HG03575 (cell line): ENCODE measurements around the gene POLD2.

Experiments used
- ATAC-seq: cut with Tn5 transposase; IDR thresholded peaks from one replicate; pipeline ENCODE4 v1.9.1; 2021; ENCODE audit not compliant: unreplicated experiment, insufficient number of reproducible peaks, low FRiP score; ENCODE audit errors: extremely low read depth

POLD2 gene

DNA sequence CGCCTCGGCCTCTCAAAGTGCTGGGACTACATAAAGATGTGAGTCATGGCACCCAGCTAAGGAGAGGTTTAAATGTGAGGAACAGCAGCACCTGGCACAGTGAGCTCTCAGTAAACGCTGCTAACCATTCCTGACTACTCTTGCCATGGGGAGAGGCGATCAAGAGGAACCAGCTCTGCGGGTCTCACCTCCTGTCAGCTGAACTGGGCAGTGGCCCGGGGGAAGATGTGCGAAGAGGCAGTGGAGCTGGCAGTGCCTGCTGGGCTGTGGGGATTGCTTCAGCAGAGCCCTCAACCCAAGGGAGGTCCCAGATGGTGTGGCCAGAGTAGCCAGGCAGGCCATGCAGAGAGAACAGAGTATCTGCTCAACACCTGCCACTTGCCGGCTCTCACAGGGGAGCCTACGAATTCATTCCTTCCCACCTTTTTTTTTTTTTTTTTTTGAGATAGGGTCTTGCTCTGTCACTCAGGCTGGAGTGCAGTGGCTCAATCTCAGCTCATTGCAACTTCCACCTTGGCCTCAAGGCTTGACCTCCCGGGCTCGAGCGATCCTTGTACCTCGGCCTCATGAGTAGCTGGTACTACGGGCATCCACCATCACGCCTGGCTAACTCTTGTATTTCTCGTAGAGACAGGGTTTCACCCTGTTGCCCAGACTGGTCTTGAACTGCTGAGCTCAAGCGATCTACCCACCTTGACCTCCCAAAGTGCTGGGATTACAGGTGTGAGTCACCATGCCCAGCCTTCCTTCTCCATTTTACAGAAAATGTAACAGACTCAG, 47.9 kb downstream of the POLD2 start:
- no peak for ATAC-seq

DNA sequence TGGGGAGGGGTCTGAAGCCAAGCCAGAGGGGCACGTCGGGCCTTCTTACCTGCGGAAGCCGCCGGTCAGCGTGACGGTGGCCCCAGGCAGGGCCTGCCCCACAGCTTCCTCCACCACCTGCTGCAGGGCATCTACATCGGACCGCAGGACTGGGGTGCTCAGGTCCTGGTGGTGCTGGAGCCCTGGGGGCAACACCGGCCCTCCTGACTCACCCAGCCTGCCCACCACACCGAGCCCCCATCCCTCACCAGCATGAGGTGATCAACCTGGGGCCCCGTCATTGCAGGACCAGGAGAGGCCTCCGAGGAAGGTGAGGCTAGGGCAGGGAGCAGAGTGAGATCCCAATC, 49.0 kb downstream of the POLD2 start:
- ATAC-seq: no peak

DNA sequence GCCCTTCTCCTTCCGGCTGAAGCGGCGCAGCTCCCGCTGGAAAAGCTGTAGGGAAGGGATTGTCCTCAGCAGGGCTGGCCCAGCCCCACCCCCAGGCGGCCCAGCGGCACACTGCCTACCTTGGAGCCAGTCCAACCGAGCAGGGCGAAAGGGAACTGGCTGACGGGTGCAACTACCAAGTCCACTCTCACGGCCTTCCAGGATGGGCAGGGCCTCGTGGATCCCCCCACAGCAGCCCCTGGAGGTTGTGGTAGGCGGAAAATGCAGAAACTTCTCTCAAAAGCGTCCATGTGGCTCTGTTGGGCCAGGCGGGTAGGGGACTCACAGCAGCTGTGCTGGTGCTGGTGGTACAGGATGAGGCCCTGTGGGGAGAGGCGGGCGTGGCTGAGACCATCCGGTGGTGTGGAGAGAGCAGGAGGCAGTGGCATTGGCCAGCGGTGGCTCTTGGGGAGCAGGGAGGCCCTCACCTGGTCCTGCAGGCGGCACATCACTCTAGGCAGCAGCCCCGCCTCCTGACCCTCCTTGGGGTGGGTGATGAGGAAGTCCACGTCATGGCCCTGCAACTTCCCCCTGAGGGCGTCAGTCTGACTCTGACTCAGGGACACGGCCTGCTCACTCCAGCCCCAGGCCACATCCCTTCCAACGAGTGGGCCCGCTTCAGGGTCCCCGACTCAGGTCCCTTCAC, 49.5 kb downstream of the POLD2 start:
- ATAC-seq: no peak

DNA sequence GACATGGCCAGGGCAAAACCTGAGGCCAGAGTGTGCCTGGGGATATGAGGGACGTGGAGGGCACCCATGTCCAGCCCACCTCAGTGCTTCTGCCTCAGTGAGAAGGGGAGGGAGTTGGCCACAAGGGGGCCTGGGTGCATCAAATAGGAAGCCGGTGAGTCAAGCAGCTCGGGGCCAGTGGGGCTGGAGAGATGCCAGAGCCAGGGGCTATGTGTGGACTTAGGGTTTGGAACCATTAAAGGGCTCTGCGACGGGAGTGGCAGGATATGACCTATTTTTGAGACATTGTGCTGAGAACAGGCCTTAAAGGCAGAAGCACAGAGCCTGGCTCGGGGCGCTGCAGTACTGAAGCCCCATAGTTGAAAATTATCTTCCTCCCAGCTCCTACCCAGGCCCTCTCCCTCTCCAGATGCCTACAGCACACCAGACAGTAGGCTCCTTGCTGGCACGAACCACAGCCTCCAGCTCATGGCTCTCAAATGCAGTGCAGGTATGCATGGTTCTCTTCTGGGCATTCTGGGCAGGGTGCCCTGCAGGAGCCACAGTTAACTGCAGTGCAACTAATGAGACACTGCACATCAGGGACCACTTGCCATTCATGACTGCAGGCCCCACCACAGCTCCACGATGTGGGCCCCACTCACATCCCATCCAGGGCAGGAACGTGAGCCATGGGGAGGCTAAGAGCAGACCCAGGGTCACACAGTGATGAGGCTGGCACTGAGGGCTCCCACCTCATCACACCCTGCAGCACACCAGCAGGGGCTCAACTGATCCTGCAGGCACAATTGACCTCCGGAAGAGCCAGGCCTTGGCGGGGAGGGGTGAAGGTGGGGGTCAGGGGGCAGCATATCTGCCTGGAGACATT, 50.8 kb downstream of the POLD2 start:
- no peak for ATAC-seq

DNA sequence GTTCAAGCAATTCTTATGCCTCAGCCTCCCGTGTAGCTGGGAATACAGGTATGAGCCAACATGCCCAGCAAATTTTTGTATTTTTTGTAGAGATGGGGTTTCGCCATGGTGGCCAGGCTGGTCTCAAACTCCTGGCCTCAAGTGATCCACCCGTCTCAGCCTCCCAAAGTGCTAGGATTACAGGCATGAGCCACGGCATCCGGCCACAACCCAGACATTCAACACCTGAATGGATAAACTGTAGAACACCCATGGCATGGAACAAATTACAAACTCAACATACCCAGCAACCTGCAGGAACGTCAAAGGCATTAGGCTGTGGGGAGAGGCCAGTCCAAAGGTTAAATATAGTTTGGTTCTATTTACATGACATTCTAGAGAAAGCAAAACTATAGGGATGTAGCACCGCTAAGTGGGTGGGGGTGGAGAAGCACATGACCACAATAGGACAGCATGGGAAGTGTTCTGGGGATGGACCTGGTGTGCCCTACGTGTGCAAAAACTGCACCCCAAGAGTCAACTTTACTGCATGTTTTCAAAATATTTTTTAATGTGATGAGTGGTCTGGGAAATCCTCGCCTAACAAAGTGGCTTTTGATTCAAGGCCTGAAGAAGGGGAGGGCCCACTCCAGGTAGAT, 51.5 kb downstream of the POLD2 start:
- ATAC-seq: no peak

DNA sequence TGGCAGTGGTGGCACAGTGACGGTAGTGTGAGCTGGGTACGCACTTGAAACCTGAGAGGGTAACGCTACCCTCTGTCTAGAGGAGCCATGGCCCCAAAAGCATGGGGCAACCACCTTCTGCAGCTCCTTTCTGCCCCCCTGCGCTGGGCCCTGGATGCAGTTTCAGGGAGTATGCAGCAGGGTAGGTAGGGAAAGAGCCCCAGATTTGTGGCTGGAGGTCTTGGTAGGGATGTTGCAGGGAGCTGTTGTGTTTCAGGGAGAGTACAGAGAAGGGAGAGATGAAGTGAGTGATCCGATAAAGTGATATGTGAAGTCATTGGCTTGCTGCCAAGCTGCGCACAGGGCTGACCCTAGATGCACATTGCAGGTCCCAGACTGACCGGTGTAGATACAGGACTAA, 55.3 kb downstream of the POLD2 start:
- ATAC-seq: no peak

DNA sequence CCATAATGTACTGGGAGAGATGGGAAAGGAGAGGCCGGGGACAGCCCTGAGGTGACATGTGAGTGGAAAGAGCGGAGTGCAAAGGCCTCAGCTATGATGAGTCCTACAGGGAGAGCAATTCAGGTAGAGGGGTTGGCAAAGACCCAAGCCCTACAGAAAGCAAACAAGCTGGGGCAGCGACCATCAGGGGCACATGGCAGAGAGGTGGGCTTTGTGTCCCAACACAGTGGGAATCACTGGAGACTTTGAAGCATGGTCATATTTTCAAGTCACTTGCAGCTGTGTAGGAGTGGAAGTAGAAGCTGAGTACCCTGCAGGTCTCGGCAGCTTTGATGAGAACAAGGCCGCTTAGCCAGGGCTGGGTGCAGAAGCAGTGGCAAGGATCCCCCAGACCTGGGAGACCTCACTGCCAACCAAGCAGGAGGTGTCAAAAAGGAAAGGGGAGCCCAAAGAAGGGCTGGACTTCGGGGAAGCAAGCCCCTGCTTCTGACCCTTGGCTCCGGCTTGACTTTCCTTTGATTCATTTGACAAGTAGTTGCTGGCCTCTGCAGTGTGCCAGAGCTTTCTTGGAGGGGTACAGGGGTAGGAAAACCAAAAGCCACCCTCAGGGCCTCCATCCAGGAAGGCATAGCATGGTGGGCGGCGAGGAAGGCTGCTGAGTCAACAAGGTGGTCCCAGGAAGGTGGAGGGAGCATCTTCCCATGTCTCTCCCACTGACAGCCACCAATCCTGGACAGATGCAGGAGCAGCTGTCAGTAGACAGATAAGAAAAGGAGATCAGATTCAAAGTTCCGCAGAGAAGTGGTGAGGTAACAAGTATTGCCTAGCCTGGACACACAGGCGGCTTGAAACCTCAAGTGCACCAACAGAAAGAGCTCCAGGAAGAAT, 56.0 kb downstream of the POLD2 start:
- ATAC-seq: no peak

DNA sequence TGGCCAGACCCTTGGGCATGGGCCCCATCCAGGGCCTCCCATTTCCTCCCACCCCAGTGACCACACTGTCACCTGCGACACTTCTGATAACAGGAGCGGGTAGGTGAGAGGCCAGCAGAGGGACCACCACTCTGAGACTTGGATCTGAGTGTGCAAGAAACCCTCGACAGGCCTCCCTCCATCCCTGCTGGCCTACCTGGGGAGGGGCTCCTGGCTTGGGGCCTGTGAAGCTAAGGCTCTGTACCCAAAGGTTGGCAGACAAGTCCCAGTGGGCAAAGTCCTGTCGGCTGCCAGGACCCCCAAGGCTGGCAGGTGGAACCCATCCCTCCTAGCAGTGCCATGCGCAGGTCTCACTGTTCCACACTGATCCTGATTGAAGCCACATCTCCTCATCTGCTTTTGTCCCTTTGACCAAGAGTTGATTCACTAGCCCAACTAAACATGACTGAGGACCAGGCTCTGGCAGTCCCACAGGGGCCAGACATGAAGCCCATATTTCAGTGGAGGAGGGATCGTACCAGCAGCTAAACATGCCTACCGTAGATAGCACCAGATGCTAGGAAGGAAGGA, 56.8 kb downstream of the POLD2 start:
- ATAC-seq: no peak

DNA sequence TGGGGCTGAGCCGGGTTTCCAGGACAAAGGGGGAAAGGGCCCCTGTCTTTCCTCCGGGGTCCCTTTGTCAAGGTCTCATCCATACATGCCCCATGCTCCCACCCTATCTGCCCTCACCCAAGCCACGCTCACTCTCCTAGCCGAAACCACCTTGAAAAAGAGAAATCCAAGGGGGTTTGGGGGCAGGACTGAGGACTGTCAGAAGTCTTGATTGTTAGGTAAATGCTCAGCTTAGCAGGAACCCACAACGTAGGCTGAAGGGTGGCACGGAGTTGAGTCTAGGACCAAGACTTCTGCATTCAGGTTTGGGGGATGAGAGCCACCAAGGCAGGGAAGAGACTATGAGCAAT, 57.3 kb downstream of the POLD2 start:
- ATAC-seq: no peak

DNA sequence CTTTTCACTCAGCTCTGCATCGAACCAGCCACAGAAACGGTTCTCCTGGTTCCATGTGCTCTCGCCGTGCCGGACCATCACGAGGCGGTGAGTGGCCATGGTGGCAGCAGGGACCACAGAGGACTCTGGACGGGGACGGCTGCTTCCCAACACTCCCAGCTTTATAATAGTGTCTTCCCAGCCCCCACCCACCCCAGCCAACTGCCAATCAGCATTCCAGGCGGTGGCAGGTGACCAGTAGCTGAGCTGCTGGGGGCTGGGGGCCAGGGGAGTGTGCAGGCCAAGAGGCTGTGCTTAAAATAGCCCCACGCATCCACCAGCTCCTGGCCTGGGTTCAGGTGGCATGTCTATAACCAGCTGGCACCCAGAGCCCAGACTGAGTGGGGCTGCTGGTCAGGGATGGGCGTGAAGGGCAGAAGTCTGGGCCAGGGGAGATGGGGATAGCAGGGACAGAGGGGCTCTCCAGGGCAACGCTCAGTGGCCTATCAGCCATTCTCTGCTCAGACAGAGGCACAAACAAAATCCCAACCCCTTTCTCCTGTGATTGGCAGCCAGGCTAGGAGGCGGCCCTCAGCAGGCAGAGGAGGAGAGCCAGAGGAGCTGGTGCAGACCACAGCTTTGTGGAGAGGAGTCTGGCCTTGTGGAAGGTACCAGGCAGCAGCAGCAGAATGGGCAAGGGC, 57.8 kb downstream of the POLD2 start, which contains the start of gene PGAM2:
TSS of gene PGAM2 (minus strand) at position 137 of the 680 bp plus-strand sequence. CDS start at position 99, 38 bp downstream.
- ATAC-seq: no peak

DNA sequence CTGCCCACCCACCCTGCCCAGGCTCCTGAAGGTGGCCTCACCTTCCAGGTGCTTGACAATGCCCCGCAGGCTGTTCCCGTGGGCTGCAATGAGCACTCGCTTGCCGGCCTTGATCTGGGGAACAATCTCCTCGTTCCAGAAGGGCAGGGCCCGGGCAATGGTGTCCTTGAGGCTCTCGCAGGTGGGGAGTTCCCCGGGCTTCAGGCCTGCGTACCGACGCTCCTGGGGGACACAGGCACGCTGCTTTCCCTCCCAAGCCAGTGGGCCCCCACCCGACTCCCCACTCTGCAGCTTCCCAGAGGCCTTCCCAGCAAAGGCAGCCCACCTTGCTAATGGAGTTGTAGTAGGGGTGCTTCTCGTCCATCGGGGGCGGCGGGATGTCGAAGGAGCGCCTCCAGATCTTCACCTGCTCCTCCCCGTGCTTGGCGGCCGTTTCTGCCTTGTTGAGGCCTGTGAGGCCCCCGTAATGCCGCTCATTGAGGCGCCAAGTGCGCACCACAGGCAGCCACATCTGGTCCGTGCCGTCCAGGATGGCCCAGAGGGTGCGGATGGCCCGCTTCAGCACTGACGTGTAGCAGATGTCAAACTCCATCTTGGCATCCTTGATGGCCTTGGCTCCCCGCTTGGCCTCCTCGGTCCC, 58.4 kb downstream of the POLD2 start:
- no peak for ATAC-seq
